Astrocyte of the spinal cord (primary cell): ENCODE results near the gene TPMT.

Source experiments
- DNase-seq: peaks from one replicate; pipeline ENCODE4 v3.0.0; 2011; ENCODE audit warnings: low read depth, low spot score
- H3K4me3 ChIP-seq: 2 replicates; pipeline ENCODE4 v1.5.1; 2011; ENCODE audit warnings: low read depth, mild to moderate bottlenecking, low read length, moderate library complexity
- in situ Hi-C: cut with HindIII; loops from 2 replicates; pipeline ENCODE4 v1.10.0; 2017; ENCODE audit warnings: low sequenced_read_pairs
- TF ChIP-seq, protein P1 (sequence below): IDR thresholded peaks from 2 replicates; pipeline ENCODE4 v1.5.1; 2012; ENCODE audit warnings: low read depth, mild to moderate bottlenecking, low read length, inconsistent platforms

The TPMT gene

DNA sequence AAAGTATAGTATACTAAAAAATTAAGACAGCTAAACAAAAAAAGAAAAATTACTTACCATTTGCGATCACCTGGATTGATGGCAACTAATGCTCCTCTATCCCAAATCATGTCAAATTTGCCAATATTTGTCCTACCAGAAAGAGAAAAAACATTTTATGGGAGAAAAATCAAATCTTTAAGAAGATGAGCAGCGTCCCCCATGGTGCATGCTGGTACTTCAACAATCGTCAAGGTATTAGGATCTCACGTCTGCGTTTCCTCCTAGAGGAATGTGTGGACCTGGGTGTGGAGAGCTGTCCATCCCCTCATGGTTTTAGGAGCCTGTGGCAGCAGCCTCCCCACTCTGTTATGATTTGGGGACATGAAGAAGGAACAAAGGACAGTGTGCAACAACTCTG, 16.0 kb downstream of the TPMT start:
- TF ChIP-seq, protein P1, sequence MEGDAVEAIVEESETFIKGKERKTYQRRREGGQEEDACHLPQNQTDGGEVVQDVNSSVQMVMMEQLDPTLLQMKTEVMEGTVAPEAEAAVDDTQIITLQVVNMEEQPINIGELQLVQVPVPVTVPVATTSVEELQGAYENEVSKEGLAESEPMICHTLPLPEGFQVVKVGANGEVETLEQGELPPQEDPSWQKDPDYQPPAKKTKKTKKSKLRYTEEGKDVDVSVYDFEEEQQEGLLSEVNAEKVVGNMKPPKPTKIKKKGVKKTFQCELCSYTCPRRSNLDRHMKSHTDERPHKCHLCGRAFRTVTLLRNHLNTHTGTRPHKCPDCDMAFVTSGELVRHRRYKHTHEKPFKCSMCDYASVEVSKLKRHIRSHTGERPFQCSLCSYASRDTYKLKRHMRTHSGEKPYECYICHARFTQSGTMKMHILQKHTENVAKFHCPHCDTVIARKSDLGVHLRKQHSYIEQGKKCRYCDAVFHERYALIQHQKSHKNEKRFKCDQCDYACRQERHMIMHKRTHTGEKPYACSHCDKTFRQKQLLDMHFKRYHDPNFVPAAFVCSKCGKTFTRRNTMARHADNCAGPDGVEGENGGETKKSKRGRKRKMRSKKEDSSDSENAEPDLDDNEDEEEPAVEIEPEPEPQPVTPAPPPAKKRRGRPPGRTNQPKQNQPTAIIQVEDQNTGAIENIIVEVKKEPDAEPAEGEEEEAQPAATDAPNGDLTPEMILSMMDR: no peak
- DNase-seq: no peak
- in situ Hi-C loops: no loop called here
- H3K4me3 ChIP-seq: no peak overlapping the region

DNA sequence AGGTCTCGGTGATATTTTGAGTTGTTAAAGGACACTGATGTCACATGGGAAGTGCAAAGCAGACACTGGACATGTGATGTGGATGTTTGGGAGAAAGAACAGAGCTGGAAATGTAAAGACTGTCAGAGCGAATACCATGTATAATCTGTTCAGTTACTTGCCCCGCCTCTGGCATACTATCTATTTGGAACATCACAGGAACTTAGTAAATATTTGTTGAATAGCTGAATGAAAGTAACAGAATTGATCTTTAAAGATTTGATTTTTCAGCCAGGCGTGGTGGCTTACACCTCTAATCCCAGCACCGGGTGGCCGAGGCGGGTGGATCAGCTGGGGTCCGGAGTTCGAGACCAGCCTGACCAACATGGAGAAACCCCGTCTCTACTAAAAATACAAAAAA, 18.6 kb downstream of the TPMT start:
- H3K4me3 ChIP-seq: no peak overlapping the region
- TF ChIP-seq, protein P1: no peak
- in situ Hi-C loops: no loop called here
- no peak for DNase-seq

DNA sequence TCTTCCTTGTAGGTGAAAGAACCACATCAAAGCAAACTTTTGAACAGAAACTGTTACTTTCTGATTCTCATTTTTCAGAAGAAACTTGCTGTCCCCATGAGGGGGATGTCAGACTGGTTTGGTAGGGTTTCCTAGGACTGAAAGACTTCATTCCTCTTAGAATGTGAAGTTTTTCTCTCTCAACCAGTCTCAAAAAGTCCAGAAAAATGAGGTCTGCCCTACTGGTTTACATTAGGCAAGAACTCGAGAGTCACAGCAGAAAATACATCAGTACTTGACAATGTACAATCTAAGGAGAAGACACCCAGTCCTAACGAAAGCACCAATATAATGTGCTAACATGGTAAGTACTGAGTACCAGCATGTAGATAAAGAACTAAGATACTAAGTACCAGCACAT, 19.7 kb downstream of the TPMT start:
- TF ChIP-seq, protein P1: no peak
- H3K4me3 ChIP-seq: no peak overlapping the region
- in situ Hi-C loops: no loop called here
- DNase-seq: no peak

DNA sequence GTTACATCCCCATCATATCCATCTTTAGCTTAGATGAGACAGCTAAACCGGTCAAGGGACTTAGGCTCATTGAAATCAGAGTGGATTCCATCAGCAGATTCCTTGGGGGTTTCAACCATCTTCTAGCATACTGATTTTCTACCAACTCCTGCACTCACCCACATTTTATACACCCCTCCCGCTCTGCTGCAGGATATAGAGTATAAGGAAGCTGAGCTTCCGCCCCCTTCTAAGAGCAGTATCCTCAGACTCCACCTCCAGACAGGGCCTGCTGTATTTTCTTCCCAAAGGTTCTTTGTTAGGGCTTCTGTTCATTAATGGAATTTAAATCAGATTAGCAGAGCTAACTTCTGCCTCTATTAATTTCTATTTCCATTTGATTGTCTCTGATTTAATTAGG, 22.5 kb downstream of the TPMT start:
- DNase-seq: no peak
- H3K4me3 ChIP-seq: no peak overlapping the region
- TF ChIP-seq, protein P1: no peak
- in situ Hi-C loops: no loop called here

DNA sequence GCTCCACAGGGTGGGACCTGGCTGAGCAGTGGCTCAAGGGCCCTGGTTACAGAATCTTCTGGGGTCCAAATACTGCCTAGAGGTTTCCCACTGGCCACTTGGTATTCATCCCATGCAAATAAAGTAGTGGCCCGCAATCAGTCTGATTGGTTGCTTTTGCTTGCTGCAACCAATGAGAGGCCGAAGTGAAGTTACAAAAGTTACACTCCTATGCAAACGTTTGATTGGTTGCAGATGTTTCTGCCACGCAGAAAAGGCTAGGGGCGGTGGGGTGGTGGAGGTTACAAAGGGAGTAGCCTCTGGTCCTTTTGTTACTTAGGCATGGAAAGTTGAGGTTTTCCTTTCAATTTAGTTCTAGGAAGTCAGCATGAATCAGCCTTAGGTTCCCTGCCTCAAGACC, 28.8 kb downstream of the TPMT start:
- no peak for DNase-seq
- H3K4me3 ChIP-seq: no peak overlapping the region
- TF ChIP-seq, protein P1: no peak
- in situ Hi-C loops: no loop called here

DNA sequence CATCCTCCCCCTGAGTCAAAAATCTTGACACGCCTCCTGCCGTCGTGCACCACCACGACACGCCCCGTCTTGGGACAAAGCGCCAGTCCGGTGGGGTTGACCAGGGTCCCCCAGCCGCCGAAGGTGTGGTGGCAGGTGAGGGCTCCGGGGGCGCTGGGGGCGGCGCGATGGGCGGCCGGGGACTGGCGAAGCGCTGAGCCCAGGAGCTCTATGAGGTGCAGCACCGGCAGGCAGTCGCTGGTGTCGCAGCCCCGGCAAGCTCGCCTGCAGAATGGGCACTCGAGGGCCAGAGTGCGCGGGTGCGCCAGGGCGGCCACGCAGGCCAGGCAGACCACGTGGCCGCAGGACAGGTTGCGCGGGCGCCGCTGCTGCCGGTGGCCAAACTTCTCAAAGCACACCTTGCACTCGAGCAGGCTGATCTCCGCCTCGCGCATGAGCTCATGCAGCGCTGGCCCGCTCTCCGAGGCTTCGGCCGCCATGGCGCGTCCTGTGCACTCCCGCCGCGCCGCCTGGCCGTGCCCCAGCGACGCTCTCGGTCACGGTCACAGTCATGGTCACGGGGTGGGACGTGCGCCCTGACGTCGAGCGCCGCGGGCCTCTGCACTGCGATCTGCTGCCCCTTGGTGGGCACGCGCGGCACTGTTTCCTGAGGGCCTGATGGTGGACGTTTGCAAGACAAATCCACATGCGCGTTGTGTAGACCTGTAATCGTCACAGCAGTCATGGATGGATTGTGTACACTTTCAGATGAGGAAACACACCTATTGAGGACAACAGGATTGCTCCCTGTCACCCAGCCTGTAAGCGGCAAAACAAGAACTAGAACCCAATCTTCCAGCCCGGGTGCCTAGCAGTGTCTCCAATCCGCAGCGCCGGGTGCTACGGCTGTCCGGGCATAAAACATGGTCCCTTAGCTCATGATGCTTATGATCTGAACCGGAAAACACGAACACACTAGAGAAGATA, 32.5 kb downstream of the TPMT start, which contains the start of gene NHLRC1:
NHLRC1 (minus strand) TSS at position 550 of the 966 bp plus-strand sequence; CDS start at position 479, 71 bp downstream.
- peak; percentile 89 for DNase-seq
- H3K4me3 ChIP-seq: peak within 1 kb of the TSS; percentile 35
- in situ Hi-C loops: no loop called here
- TF ChIP-seq, protein P1: peak; percentile 94
